OCI-LY3 (cell line): ENCODE measurements around the gene DPYD.

Source experiments
- H2AFZ ChIP-seq: fragments of 200-600, 300-600 bp; shearing (Covaris generic); 2 replicates; pipeline ENCODE4 v1.6.0; 2014; ENCODE audit warnings: antibody characterized with exemption, low read depth, low read length
- H3K27ac ChIP-seq: fragments of 200-600, 300-600 bp; sonication (generic); 2 replicates; pipeline ENCODE4 v1.5.1; 2014; ENCODE audit warnings: mild to moderate bottlenecking, low read length, moderate library complexity, mixed read lengths
- H3K27me3 ChIP-seq: fragments of 200-600, 300-600 bp; sonication (generic); 2 replicates; pipeline ENCODE4 v1.6.1; 2014; ENCODE audit warnings: low read depth, low read length, mixed read lengths
- H3K36me3 ChIP-seq: fragments of 200-600, 300-600 bp; sonication (generic); replicated peaks from 2 replicates; pipeline ENCODE3; 2014; ENCODE audit warnings: low read depth, low read length, mixed read lengths
- H3K4me1 ChIP-seq: fragments of 300-600, 200-600 bp; sonication (generic); 2 replicates; pipeline ENCODE4 v1.6.1; 2014; ENCODE audit warnings: low read length, mixed read lengths
- H3K4me2 ChIP-seq: fragments of 200-600, 300-600 bp; sonication (generic); 2 replicates; pipeline ENCODE4 v1.6.1; 2014; ENCODE audit warnings: low read length, mixed read lengths
- H3K4me3 ChIP-seq: fragments of 300-600, 200-600 bp; sonication (generic); 2 replicates; pipeline ENCODE4 v1.5.1; 2014; ENCODE audit warnings: antibody characterized with exemption, mild to moderate bottlenecking, low read length, moderate library complexity
- H3K79me2 ChIP-seq: fragments of 300-600, 200-600 bp; shearing (Covaris generic); 2 replicates; pipeline ENCODE4 v1.6.1; 2014; ENCODE audit warnings: mild to moderate bottlenecking, low read length, mixed read lengths
- H3K9ac ChIP-seq: fragments of 300-600, 200-600 bp; shearing (Covaris generic); 2 replicates; pipeline ENCODE4 v1.6.0; 2014; ENCODE audit warnings: mild to moderate bottlenecking, low read length, moderate library complexity
- H3K9me3 ChIP-seq: fragments of 200-600, 300-600 bp; shearing (Covaris generic); 2 replicates; pipeline ENCODE4 v1.6.1; 2014; ENCODE audit warnings: low read length, mixed read lengths; ENCODE audit not compliant: insufficient read depth
- H4K20me1 ChIP-seq: fragments of 200-600, 300-600 bp; sonication (generic); 2 replicates; pipeline ENCODE4 v1.6.1; 2016; ENCODE audit warnings: low read length, mixed read lengths; ENCODE audit not compliant: insufficient read depth
- EZH2phosphoT487 ChIP-seq: fragments of 200-600 bp; shearing (Covaris generic); IDR thresholded peaks from 2 replicates; pipeline ENCODE4 v1.6.1; 2018; ENCODE audit warnings: antibody characterized with exemption, mixed run types, low read depth
- TF ChIP-seq, protein P1 (sequence below): fragments of 200-600, 300-600 bp; sonication (generic); IDR thresholded peaks from 2 replicates; pipeline ENCODE4 v1.5.1; 2014; ENCODE audit warnings: antibody characterized with exemption, low read length, low read depth

Gene DPYD

DNA sequence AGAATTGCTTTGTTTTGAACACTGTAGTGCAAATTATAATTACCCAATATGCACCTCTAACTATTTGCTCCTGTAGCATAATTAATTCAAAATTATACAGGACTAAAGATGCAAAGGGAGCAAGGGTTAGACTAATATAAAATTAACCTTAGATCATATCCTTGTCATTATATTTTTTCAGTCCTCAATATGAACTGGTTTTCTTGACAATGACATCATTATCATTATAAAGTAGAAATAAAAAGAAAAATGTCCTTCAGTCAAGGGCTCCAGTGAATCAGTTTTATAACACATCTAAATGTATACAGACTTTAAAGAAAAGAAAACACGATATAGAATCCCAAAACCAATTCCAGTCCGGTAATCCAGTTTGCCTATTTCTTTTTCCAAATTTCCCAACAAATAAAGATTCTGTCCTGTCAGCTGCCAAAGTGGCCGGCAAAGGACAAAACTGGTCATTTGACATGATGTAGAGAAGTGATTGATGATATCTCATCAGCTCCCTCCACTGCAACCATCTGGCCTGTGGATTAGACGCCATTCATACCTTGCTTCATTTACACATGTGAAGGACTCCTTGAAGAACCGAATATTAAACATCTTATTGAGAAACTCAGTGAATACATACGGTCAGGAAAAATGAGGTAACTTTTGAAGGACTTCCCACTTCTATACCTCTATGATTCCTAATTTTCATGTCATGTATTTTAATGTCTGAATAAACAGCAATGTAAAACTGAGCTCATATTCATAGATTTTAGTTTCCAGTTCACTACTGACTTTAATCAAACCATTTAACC is 15.5 kb downstream of the DPYD start:
- TF ChIP-seq, protein P1, sequence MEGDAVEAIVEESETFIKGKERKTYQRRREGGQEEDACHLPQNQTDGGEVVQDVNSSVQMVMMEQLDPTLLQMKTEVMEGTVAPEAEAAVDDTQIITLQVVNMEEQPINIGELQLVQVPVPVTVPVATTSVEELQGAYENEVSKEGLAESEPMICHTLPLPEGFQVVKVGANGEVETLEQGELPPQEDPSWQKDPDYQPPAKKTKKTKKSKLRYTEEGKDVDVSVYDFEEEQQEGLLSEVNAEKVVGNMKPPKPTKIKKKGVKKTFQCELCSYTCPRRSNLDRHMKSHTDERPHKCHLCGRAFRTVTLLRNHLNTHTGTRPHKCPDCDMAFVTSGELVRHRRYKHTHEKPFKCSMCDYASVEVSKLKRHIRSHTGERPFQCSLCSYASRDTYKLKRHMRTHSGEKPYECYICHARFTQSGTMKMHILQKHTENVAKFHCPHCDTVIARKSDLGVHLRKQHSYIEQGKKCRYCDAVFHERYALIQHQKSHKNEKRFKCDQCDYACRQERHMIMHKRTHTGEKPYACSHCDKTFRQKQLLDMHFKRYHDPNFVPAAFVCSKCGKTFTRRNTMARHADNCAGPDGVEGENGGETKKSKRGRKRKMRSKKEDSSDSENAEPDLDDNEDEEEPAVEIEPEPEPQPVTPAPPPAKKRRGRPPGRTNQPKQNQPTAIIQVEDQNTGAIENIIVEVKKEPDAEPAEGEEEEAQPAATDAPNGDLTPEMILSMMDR, result no peak
- no peak for TF ChIP-seq EZH2phosphoT487
- H3K27ac ChIP-seq, result no peak overlapping the region
- H4K20me1 ChIP-seq, result no peaks in the 10 kb centered on the region
- H3K9me3 ChIP-seq, result no peaks in the 10 kb centered on the region
- no peak overlapping the region for H2AFZ ChIP-seq
- no peak overlapping the region for H3K4me2 ChIP-seq
- H3K27me3 ChIP-seq, result no peaks in the 10 kb centered on the region
- no peak overlapping the region for H3K9ac ChIP-seq
- no peaks in the 10 kb centered on the region for H3K36me3 ChIP-seq
- H3K4me3 ChIP-seq, result no peak overlapping the region
- no peaks in the 10 kb centered on the region for H3K4me1 ChIP-seq
- no peaks in the 10 kb centered on the region for H3K79me2 ChIP-seq

DNA sequence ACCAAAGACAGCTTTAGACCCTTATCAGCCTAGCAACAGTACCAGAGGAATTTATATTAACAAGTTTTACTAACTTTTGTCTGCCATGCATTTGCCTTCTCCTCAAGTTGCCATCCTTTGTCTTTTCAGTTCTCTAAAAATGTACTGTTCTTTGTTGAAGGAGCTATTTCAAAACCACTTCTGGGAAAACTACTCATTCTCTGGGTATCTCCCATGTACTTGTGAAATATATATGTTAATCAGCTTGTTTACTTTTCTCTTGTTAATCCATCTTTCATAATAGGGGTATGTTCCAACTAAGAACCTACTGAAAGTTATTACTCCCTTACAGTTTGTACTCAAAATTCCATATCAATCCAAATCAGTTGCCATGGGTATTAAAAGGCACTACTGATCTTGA is 16.3 kb downstream of the DPYD start:
- no peaks in the 10 kb centered on the region for H3K27me3 ChIP-seq
- no peak overlapping the region for H3K4me2 ChIP-seq
- TF ChIP-seq EZH2phosphoT487, result no peak
- TF ChIP-seq, protein P1, result no peak
- H2AFZ ChIP-seq, result no peak overlapping the region
- no peaks in the 10 kb centered on the region for H3K9me3 ChIP-seq
- no peak overlapping the region for H3K4me3 ChIP-seq
- no peak overlapping the region for H3K27ac ChIP-seq
- no peaks in the 10 kb centered on the region for H3K4me1 ChIP-seq
- H4K20me1 ChIP-seq, result no peaks in the 10 kb centered on the region
- H3K36me3 ChIP-seq, result no peaks in the 10 kb centered on the region
- H3K9ac ChIP-seq, result no peak overlapping the region
- no peaks in the 10 kb centered on the region for H3K79me2 ChIP-seq

DNA sequence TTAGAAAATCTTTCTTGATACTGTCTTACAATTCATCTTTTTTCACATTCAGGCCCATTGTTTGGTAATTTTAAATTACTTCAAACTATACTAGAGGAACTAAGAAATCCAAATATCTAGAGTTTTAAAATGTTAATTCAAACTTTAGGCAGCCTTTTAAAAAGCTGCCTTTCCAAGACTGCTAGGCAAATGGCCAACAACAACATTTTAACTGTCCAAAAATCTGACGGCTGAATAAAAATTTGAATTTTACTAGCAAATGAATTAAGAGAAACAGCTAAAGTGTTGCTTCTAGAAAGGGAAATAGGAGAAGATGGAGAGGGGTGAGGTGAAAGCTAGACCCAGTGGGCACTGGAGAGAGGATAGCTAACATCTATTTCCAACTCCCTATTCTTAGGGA is 17.2 kb downstream of the DPYD start:
- no peaks in the 10 kb centered on the region for H3K79me2 ChIP-seq
- H3K27me3 ChIP-seq, result no peaks in the 10 kb centered on the region
- no peak overlapping the region for H3K4me3 ChIP-seq
- H2AFZ ChIP-seq, result no peak overlapping the region
- no peak for TF ChIP-seq EZH2phosphoT487
- TF ChIP-seq, protein P1, result no peak
- no peaks in the 10 kb centered on the region for H3K4me1 ChIP-seq
- H3K9me3 ChIP-seq, result no peaks in the 10 kb centered on the region
- no peak overlapping the region for H3K4me2 ChIP-seq
- H3K36me3 ChIP-seq, result no peaks in the 10 kb centered on the region
- H4K20me1 ChIP-seq, result no peaks in the 10 kb centered on the region
- no peak overlapping the region for H3K9ac ChIP-seq
- H3K27ac ChIP-seq, result no peak overlapping the region

DNA sequence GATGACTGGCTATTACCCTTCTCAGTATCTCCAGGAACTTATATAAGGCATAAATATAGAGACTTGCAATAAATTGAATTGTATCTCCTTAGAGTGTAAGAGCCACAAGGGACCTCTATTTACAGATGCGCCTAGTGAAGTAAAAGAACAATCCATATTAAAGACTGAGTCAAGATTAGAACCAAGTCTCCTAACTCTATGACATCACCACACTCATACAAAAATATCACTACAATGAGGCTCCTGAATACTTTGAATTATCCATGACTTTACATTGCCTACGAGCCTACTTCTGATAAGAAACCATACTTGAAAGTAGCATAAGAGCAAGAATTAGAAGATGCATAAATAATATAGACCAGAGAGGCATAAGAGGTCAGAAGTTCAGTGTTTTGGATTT is 18.8 kb downstream of the DPYD start:
- Histone ChIP-seq H3K9ac (no peak overlapping the region), H3K79me2 (no peaks in the 10 kb centered on the region), H3K36me3 (no peaks in the 10 kb centered on the region), H3K4me2 (no peak overlapping the region), H2AFZ (no peak overlapping the region), H3K9me3 (no peaks in the 10 kb centered on the region), H3K27me3 (no peaks in the 10 kb centered on the region), H3K27ac (no peak overlapping the region), H4K20me1 (no peaks in the 10 kb centered on the region), H3K4me1 (no peaks in the 10 kb centered on the region), H3K4me3 (no peak overlapping the region)
- TF ChIP-seq, protein P1, result no peak
- no peak for TF ChIP-seq EZH2phosphoT487
